ENCODE data around the gene SAMMSON. TPM values are rescaled to one million over a fixed set of nuclear protein-coding genes. Genes with fewer than 3 reads are reported as not detected.

Gene SAMMSON
- total and polyA plus RNA-seq, 10 of the 15 experiments (the other 5 are each of a cell fraction or from before 2014, with no cell fraction given) = not detected

GRCh38 chr3:70000028-70000410 lies 486 bp downstream of the SAMMSON start:
- Histone ChIP-seq H4K20me1 (ENCODE audit: control insufficient read depth, insufficient read depth) (no peaks in the 10 kb centered on the region), H3K27ac (ENCODE audit: control insufficient read depth, insufficient read depth) (no peak overlapping the region), H3K4me2 (ENCODE audit: control insufficient read depth, insufficient read depth) (no peak overlapping the region), H3K9ac (ENCODE audit: control insufficient read depth, insufficient read depth, low read length) (no peak overlapping the region), H3K27me3 (replicated peaks in 1 of 2; ENCODE audit: control insufficient read depth in 2 of 2, insufficient read depth in 2 of 2, low read length in 1 of 2) (no peaks in the 10 kb centered on the region; a peak in 1 of 4 replicates), H3K9me3 (replicated peaks; ENCODE audit: control insufficient read depth, insufficient read depth, low read length) (no peaks in the 10 kb centered on the region), H3K4me1 (ENCODE audit: control insufficient read depth, insufficient read depth, low read length) (no peaks in the 10 kb centered on the region), H3K79me2 (ENCODE audit: control insufficient read depth, insufficient read depth, low read length) (no peaks in the 10 kb centered on the region), H3K4me3 (no peak overlapping the region), H2AFZ (ENCODE audit: control insufficient read depth, low read depth, low read length) (no peak overlapping the region), H3K36me3 (ENCODE audit: control insufficient read depth in 2 of 2, insufficient read depth in 2 of 2, low read length in 1 of 2) (no peaks in the 10 kb centered on the region)
- SMC1A ChIA-PET (ENCODE audit: uncharacterized antibody, unreplicated experiment) = no interaction called here
- no peak for TF ChIP-seq JUNB (IDR thresholded peaks at IDR 0.05)
- TF ChIP-seq SUPT20H (IDR thresholded peaks at IDR 0.05; ENCODE audit: borderline replicate concordance, control insufficient read depth, low read depth, low read length) = no peak
- no peak for TF ChIP-seq CHD1 (IDR thresholded peaks at IDR 0.05; ENCODE audit: low read depth, low read length)
- TF ChIP-seq ZSCAN29 (IDR thresholded peaks at IDR 0.05) = no peak
- no peak for TF ChIP-seq ZBTB33 (IDR thresholded peaks at IDR 0.05)
- TF ChIP-seq ZNF622 (IDR thresholded peaks at IDR 0.05) = no peak
- no peak for TF ChIP-seq PKNOX1 (IDR thresholded peaks at IDR 0.05)
- TF ChIP-seq TCF7 (IDR thresholded peaks at IDR 0.05; ENCODE audit: borderline replicate concordance) = no peak
- no peak for TF ChIP-seq TBL1XR1 (IDR thresholded peaks at IDR 0.05; ENCODE audit: low read depth, low read length)
- TF ChIP-seq CBX3 (IDR thresholded peaks at IDR 0.05; ENCODE audit: borderline replicate concordance, low read depth) = no peak
- no peak for TF ChIP-seq MTA2 (IDR thresholded peaks at IDR 0.05; ENCODE audit: low read depth)
- no peak for TF ChIP-seq MEF2B (IDR thresholded peaks at IDR 0.05; ENCODE audit: partially characterized antibody, poor library complexity, severe bottlenecking)
- TF ChIP-seq IRF3 (IDR thresholded peaks at IDR 0.05) = no peak
- TF ChIP-seq GATAD2B (conservative IDR thresholded peaks at IDR 0.05; ENCODE audit: low read depth) = no peak
- no peak for TF ChIP-seq YBX1 (IDR thresholded peaks at IDR 0.05)
- TF ChIP-seq RUNX3 (IDR thresholded peaks at IDR 0.05; ENCODE audit: low read length) = no peak
- no peak for TF ChIP-seq ZNF24 (IDR thresholded peaks at IDR 0.05)
- no peak for TF ChIP-seq SREBF1 (IDR thresholded peaks at IDR 0.05; ENCODE audit: low read length)
- no TSS peak for BruUV-seq (replicated peaks)
- POLR2A ChIA-PET = no interaction called here
- FAIRE-seq (no peak), DNase-seq (ENCODE audit: low read depth, low spot score) (no peak), ATAC-seq (no peak)
- RAD21 ChIA-PET (ENCODE audit: unreplicated experiment) = no interaction called here
- CTCF ChIA-PET = no interaction called here
- intact Hi-C loops (cut with micrococcal nuclease; ENCODE audit: unreplicated experiment) = no loop called here
- in situ Hi-C loops (cut with MboI) = no loop called here
- WGBS (ENCODE audit: insufficient coverage, insufficient replicate concordance, low lambda C conversion rate, missing lambda C conversion rate) = 16% methylated on average over 15 of the region's 15 CpGs

All from GM12878 (cell line).